Tibial nerve (tissue), 4 donors: Measurements from ENCODE around the gene FAM13A.
A peak's percentile ranks its signal among the peaks of the same experiment; 100 is the strongest.

Experiments
- EP300 ChIP-seq, 2 donors: sonication (generic); formaldehyde crosslinking; IDR thresholded peaks; one replicate each; pipeline ENCODE4 v1.6.1; 2017; ENCODE audit warnings: antibody characterized with exemption in 2 of 2, mild to moderate bottlenecking in 1 of 2
- POLR2A ChIP-seq, 2 donors: fragments of 450-650 bp; IDR thresholded peaks; one replicate each; pipeline ENCODE4 v1.6.1; 2017; ENCODE audit warnings: antibody characterized with exemption in 2 of 2, mild to moderate bottlenecking in 2 of 2, moderate library complexity in 2 of 2
- TF ChIP-seq, protein P1 (sequence below), 5 experiments: fragments of 200-600 bp in 3 of 5; fragments of 450-650 bp in 2 of 5; sonication (generic) in 3 of 5; IDR thresholded peaks; one replicate each; pipeline ENCODE4 v1.5.1; 2016 to 2019; ENCODE audit warnings: antibody characterized with exemption in 5 of 5, mild to moderate bottlenecking in 3 of 5, moderate library complexity in 2 of 5

DNA sequence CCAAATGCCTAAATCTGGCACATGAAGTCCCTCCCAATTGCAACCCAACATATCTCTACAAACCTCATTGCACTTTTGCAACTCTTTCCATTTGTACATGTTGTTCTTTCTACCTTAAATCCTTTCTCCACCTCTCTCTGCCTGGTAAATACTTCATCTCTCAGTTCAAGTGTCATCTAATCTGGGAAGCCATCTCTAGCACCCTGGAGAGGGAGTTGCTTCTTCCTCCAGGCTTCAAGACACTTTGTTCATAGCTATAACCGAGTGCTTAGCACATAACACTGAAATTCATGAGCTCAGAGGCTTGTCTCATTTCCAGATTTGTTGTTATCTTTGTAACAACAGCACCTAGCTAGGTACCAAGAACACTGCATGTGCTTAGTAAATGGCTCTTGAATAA is 244.6 kb downstream of the FAM13A start:
- TF ChIP-seq POLR2A (IDR thresholded peaks at IDR 0.05): no peak
- TF ChIP-seq, protein P1, sequence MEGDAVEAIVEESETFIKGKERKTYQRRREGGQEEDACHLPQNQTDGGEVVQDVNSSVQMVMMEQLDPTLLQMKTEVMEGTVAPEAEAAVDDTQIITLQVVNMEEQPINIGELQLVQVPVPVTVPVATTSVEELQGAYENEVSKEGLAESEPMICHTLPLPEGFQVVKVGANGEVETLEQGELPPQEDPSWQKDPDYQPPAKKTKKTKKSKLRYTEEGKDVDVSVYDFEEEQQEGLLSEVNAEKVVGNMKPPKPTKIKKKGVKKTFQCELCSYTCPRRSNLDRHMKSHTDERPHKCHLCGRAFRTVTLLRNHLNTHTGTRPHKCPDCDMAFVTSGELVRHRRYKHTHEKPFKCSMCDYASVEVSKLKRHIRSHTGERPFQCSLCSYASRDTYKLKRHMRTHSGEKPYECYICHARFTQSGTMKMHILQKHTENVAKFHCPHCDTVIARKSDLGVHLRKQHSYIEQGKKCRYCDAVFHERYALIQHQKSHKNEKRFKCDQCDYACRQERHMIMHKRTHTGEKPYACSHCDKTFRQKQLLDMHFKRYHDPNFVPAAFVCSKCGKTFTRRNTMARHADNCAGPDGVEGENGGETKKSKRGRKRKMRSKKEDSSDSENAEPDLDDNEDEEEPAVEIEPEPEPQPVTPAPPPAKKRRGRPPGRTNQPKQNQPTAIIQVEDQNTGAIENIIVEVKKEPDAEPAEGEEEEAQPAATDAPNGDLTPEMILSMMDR (IDR thresholded peaks at IDR 0.05): no peak
- TF ChIP-seq EP300 (IDR thresholded peaks at IDR 0.05): peak in 1 of 2 donors; percentile 45
